ENCODE measurements around the gene CENPC. TPM values are rescaled to one million over a fixed set of nuclear protein-coding genes. Genes with fewer than 3 reads are reported as not detected.

Gene CENPC
- total and polyA plus RNA-seq, 2 of the 4 experiments (the other 2 are of a cell fraction) = 4.2 to 6.6 TPM

- ChIA-PET POLR2A (ENCODE audit: unreplicated experiment) (no interaction called here), CTCF (no interaction called here)
- TF ChIP-seq CEBPB (IDR thresholded peaks at IDR 0.05; ENCODE audit: low read depth, low read length) (no peak), USF2 (IDR thresholded peaks at IDR 0.05; ENCODE audit: low read depth, low read length) (no peak), MAFK (IDR thresholded peaks at IDR 0.05; ENCODE audit: low read depth, low read length) (no peak), RAD21 (IDR thresholded peaks at IDR 0.05; ENCODE audit: low read length) (no peak), RFX5 (IDR thresholded peaks at IDR 0.05; ENCODE audit: low read depth, low read length) (no peak), MXI1 (IDR thresholded peaks at IDR 0.05; ENCODE audit: borderline replicate concordance, low read depth, low read length) (no peak), CTCF (conservative IDR thresholded peaks at IDR 0.05; ENCODE audit: low read depth, low read length) (no peak), FOS (IDR thresholded peaks at IDR 0.05; ENCODE audit: low read depth, low read length) (no peak), SMC3 (IDR thresholded peaks at IDR 0.05; ENCODE audit: low read depth, low read length) (no peak), BHLHE40 (IDR thresholded peaks at IDR 0.05; ENCODE audit: low read depth, low read length) (no peak), MAZ (IDR thresholded peaks at IDR 0.05; ENCODE audit: borderline replicate concordance, low read depth, low read length) (no peak), RCOR1 (IDR thresholded peaks at IDR 0.05; ENCODE audit: insufficient replicate concordance, low read length) (no peak)
- Histone ChIP-seq H3K9ac (ENCODE audit: low read depth, low read length) (no peak overlapping the region), H3K9me1 (ENCODE audit: insufficient read depth, low read length) (0 out of 2 replicates have a peak, but pooled peaks cover 3% of the 10 kb centered on the region), H4K91ac (ENCODE audit: insufficient read depth, low read depth, low read length) (no peak overlapping the region), H3K4me2 (ENCODE audit: low read depth, low read length) (no peak overlapping the region), H4K5ac (ENCODE audit: low read depth, low read length) (no peak overlapping the region), H3K27ac (ENCODE audit: insufficient read depth, low read length) (no peak overlapping the region), H3K14ac (replicated peaks; ENCODE audit: low read depth, low read length) (no peak overlapping the region), H3K79me1 (ENCODE audit: low read depth in 1 of 2, low read length in 2 of 2) (peaks cover 10 to 25% of the 10 kb centered on the region in 2 experiments; a peak in 2 of 4 replicates), H3K23ac (ENCODE audit: low read depth, low read length) (no peak overlapping the region), H2AFZ (replicated peaks; ENCODE audit: low read length, poor library complexity) (no peak overlapping the region), H3K4me3 (ENCODE audit: insufficient read depth, low read depth, low read length) (no peak overlapping the region), H3K36me3 (ENCODE audit: control insufficient read depth, insufficient read depth, low read length) (peaks cover 4% of the 10 kb centered on the region; the same call in 1 of the 2 replicates), H3K4ac (ENCODE audit: low read depth, low read length) (no peak overlapping the region), H2BK15ac (ENCODE audit: low read depth, low read length) (no peak overlapping the region), H3K4me1 (ENCODE audit: control insufficient read depth, insufficient read depth, low read length) (no peaks in the 10 kb centered on the region), H2AK5ac (ENCODE audit: low read depth, low read length) (no peak overlapping the region), H3K56ac (ENCODE audit: extremely low read depth, insufficient read depth, low read length) (no peak overlapping the region), H2BK120ac (ENCODE audit: low read depth, low read length) (no peak overlapping the region), H3K27me3 (ENCODE audit: control insufficient read depth, insufficient read depth, low read length) (no peaks in the 10 kb centered on the region), H2AK9ac (replicated peaks; ENCODE audit: low read depth, low read length, poor library complexity) (no peak overlapping the region), H3K9me3 (ENCODE audit: control insufficient read depth, insufficient read depth, low read length) (no peaks in the 10 kb centered on the region), H4K8ac (ENCODE audit: low read depth in 2 of 2, low read length in 2 of 2) (no peak overlapping the region), H4K20me1 (ENCODE audit: insufficient read depth, low read length) (no peaks in the 10 kb centered on the region), H2BK20ac (ENCODE audit: low read depth, low read length) (no peak overlapping the region), H3K18ac (ENCODE audit: low read depth, low read length) (no peak overlapping the region), H2BK5ac (ENCODE audit: low read depth, low read length, poor library complexity, severe bottlenecking) (no peak overlapping the region)
- WGBS, 2 experiments (ENCODE audit: extremely low coverage in 2 of 2, insufficient read length in 1 of 2) = 100% methylated on average over 1 of the region's 2 CpGs; no CpG with 5 or more reads in 1 of the 2 experiments
- intact Hi-C loops (cut with micrococcal nuclease) (no loop called here), dilution Hi-C loops (cut with HindIII; ENCODE audit: low sequenced_read_pairs, unreplicated experiment) (no loop called here), in situ Hi-C loops (cut with MboI; ENCODE audit: low sequenced_read_pairs) (no loop called here)
- DNase-seq = no peak
- no TSS peak for BruUV-seq (replicated peaks)
- no peak for ATAC-seq (ENCODE audit: low read depth)
These were observed 44.9 kb downstream of the CENPC start for GRCh38 chr4:67500373-67500772.
